ENCODE measurements around the gene PLCB1. TPM values are rescaled to one million over a fixed set of nuclear protein-coding genes. Genes with fewer than 3 reads are reported as not detected.

The PLCB1 gene
- total and polyA plus RNA-seq, 2 of the 4 experiments (the other 2 are of a cell fraction) = 5.6 to 16.1 TPM

DNA sequence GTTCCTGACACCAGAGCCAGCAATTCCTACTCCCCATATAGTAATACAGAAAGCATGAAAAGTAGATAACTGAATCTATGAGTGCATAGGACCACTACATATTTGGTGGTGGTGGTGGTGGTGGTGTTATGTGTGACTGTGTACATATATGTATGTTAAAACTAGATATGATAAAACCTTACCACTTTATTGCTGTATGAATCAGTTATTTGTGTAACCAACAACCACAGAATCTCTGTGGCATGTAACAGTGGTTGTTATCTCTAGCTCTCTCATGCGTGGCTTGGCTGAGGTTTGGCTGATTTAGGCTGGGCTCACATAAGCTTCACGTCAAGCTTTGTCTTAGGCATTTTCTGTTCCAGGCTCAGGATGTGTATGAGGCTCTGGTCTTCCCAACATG is 55.7 kb downstream of the PLCB1 start:
- ChIA-PET CTCF (no interaction called here), POLR2A (ENCODE audit: unreplicated experiment) (no interaction called here)
- Histone ChIP-seq H4K20me1 (ENCODE audit: insufficient read depth, low read length) (no peaks in the 10 kb centered on the region), H3K4ac (ENCODE audit: low read depth, low read length) (no peak overlapping the region), H4K5ac (ENCODE audit: low read depth, low read length) (no peak overlapping the region), H2AK5ac (ENCODE audit: low read depth, low read length) (no peak overlapping the region), H2BK120ac (ENCODE audit: low read depth, low read length) (no peak overlapping the region), H3K36me3 (ENCODE audit: control insufficient read depth, insufficient read depth, low read length) (no peaks in the 10 kb centered on the region), H3K9me1 (ENCODE audit: insufficient read depth, low read length) (no peaks in the 10 kb centered on the region), H3K4me3 (ENCODE audit: insufficient read depth, low read depth, low read length) (no peak overlapping the region), H3K56ac (ENCODE audit: extremely low read depth, insufficient read depth, low read length) (no peak overlapping the region), H4K91ac (ENCODE audit: insufficient read depth, low read depth, low read length) (no peak overlapping the region), H2BK20ac (ENCODE audit: low read depth, low read length) (no peak overlapping the region), H3K18ac (ENCODE audit: low read depth, low read length) (peak overlapping the region; percentile 36; the same call in 1 of the 2 replicates), H2AFZ (replicated peaks; ENCODE audit: low read length, poor library complexity) (no peak overlapping the region), H3K9me3 (ENCODE audit: control insufficient read depth, insufficient read depth, low read length) (no peaks in the 10 kb centered on the region), H3K27ac (ENCODE audit: insufficient read depth, low read length) (no peak overlapping the region), H3K9ac (ENCODE audit: low read depth, low read length) (no peak overlapping the region), H3K79me1 (ENCODE audit: low read depth in 1 of 2, low read length in 2 of 2) (peaks cover 8 to 9% of the 10 kb centered on the region in 2 experiments), H4K8ac (ENCODE audit: low read depth in 2 of 2, low read length in 2 of 2) (no peak overlapping the region), H3K4me2 (ENCODE audit: low read depth, low read length) (no peak overlapping the region), H2BK5ac (ENCODE audit: low read depth, low read length, poor library complexity, severe bottlenecking) (no peak overlapping the region), H2BK15ac (ENCODE audit: low read depth, low read length) (no peak overlapping the region), H3K14ac (replicated peaks; ENCODE audit: low read depth, low read length) (no peak overlapping the region), H2AK9ac (replicated peaks; ENCODE audit: low read depth, low read length, poor library complexity) (no peak overlapping the region), H3K23ac (ENCODE audit: low read depth, low read length) (no peak overlapping the region), H3K4me1 (ENCODE audit: control insufficient read depth, insufficient read depth, low read length) (no peaks in the 10 kb centered on the region; the same call in 1 of the 2 replicates), H3K27me3 (ENCODE audit: control insufficient read depth, insufficient read depth, low read length) (no peaks in the 10 kb centered on the region)
- TF ChIP-seq RAD21 (IDR thresholded peaks at IDR 0.05; ENCODE audit: low read length) = no peak
- TF ChIP-seq NFE2L2 (IDR thresholded peaks at IDR 0.05; ENCODE audit: low read depth, low read length) = no peak
- TF ChIP-seq, protein P1, sequence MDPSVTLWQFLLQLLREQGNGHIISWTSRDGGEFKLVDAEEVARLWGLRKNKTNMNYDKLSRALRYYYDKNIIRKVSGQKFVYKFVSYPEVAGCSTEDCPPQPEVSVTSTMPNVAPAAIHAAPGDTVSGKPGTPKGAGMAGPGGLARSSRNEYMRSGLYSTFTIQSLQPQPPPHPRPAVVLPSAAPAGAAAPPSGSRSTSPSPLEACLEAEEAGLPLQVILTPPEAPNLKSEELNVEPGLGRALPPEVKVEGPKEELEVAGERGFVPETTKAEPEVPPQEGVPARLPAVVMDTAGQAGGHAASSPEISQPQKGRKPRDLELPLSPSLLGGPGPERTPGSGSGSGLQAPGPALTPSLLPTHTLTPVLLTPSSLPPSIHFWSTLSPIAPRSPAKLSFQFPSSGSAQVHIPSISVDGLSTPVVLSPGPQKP (IDR thresholded peaks at IDR 0.05; ENCODE audit: borderline replicate concordance, low read depth, low read length) = no peak
- no peak for TF ChIP-seq FOS (IDR thresholded peaks at IDR 0.05; ENCODE audit: low read depth, low read length)
- TF ChIP-seq CEBPB (IDR thresholded peaks at IDR 0.05; ENCODE audit: low read depth, low read length) = no peak
- no peak for TF ChIP-seq BHLHE40 (IDR thresholded peaks at IDR 0.05; ENCODE audit: low read depth, low read length)
- no peak for TF ChIP-seq MAZ (IDR thresholded peaks at IDR 0.05; ENCODE audit: borderline replicate concordance, low read depth, low read length)
- TF ChIP-seq SMC3 (IDR thresholded peaks at IDR 0.05; ENCODE audit: low read depth, low read length) = no peak
- TF ChIP-seq RCOR1 (IDR thresholded peaks at IDR 0.05; ENCODE audit: insufficient replicate concordance, low read length) = no peak
- TF ChIP-seq RFX5 (IDR thresholded peaks at IDR 0.05; ENCODE audit: low read depth, low read length) = no peak
- no peak for TF ChIP-seq MAFK (IDR thresholded peaks at IDR 0.05; ENCODE audit: low read depth, low read length)
- TF ChIP-seq, protein P2, sequence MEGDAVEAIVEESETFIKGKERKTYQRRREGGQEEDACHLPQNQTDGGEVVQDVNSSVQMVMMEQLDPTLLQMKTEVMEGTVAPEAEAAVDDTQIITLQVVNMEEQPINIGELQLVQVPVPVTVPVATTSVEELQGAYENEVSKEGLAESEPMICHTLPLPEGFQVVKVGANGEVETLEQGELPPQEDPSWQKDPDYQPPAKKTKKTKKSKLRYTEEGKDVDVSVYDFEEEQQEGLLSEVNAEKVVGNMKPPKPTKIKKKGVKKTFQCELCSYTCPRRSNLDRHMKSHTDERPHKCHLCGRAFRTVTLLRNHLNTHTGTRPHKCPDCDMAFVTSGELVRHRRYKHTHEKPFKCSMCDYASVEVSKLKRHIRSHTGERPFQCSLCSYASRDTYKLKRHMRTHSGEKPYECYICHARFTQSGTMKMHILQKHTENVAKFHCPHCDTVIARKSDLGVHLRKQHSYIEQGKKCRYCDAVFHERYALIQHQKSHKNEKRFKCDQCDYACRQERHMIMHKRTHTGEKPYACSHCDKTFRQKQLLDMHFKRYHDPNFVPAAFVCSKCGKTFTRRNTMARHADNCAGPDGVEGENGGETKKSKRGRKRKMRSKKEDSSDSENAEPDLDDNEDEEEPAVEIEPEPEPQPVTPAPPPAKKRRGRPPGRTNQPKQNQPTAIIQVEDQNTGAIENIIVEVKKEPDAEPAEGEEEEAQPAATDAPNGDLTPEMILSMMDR (conservative IDR thresholded peaks at IDR 0.05; ENCODE audit: low read depth, low read length) = no peak
- TF ChIP-seq, protein P3, sequence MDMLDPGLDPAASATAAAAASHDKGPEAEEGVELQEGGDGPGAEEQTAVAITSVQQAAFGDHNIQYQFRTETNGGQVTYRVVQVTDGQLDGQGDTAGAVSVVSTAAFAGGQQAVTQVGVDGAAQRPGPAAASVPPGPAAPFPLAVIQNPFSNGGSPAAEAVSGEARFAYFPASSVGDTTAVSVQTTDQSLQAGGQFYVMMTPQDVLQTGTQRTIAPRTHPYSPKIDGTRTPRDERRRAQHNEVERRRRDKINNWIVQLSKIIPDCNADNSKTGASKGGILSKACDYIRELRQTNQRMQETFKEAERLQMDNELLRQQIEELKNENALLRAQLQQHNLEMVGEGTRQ (IDR thresholded peaks at IDR 0.05; ENCODE audit: low read depth, low read length) = no peak
- TF ChIP-seq POLR2A (IDR thresholded peaks at IDR 0.05; ENCODE audit: low read depth, low read length) = no peak
- TF ChIP-seq CHD1 (IDR thresholded peaks at IDR 0.05; ENCODE audit: low read depth, low read length) = no peak
- TF ChIP-seq MXI1 (IDR thresholded peaks at IDR 0.05; ENCODE audit: borderline replicate concordance, low read depth, low read length) = no peak
- ATAC-seq (ENCODE audit: low read depth) (no peak), DNase-seq (peak; percentile 26)
- in situ Hi-C loops (cut with MboI; ENCODE audit: low sequenced_read_pairs) (no loop called here), intact Hi-C loops (cut with micrococcal nuclease) (no loop called here), dilution Hi-C loops (cut with HindIII; ENCODE audit: low sequenced_read_pairs, unreplicated experiment) (no loop called here)
- WGBS, 2 experiments (ENCODE audit: extremely low coverage in 2 of 2, insufficient read length in 1 of 2) = 100% methylated on average over 1 of the region's 2 CpGs; no CpG with 5 or more reads in 1 of the 2 experiments
- no TSS peak for BruUV-seq (replicated peaks)
